22Rv1 (cell line): ENCODE results near the gene ATF4.

ENCODE experiments used
- CTCF ChIP-seq: fragments of 450-650 bp; IDR thresholded peaks from 2 replicates; pipeline ENCODE4 v1.5.1; 2017; ENCODE audit warnings: mild to moderate bottlenecking
- ZFX ChIP-seq: fragments of 450-650 bp; IDR thresholded peaks from 2 replicates; pipeline ENCODE4 v1.6.1; 2017; ENCODE audit warnings: antibody characterized with exemption, borderline replicate concordance

DNA sequence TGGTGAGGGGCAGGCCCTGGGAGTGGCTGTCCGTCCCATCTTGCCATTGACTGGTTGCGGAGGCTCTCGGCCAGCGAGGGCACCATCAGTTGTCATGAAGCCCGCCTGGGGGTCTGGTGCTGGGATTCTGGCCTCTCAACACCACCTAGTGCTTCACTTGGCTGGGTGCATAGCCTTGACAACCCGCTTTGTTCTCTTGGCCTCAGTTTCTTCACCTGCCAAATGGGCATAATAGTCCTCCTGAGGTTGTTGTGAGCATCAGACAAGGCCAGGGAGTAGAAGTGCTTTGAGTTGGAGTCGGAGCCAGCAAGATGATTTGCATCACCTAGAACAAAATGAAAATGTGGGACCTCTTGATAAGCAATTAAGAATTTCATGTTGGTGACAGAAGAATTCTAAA, 48.7 kb downstream of the ATF4 start:
- TF ChIP-seq CTCF = no peak
- TF ChIP-seq ZFX = no peak
